T-helper 2 cell (primary cell): ENCODE results near the gene KANTR.

Experiments
- DNase-seq, 5 experiments: peaks; one replicate each; pipeline versions ENCODE4 v3.0.0 to v3.0.0-alpha.2; 2012 to 2022

The KANTR gene

DNA sequence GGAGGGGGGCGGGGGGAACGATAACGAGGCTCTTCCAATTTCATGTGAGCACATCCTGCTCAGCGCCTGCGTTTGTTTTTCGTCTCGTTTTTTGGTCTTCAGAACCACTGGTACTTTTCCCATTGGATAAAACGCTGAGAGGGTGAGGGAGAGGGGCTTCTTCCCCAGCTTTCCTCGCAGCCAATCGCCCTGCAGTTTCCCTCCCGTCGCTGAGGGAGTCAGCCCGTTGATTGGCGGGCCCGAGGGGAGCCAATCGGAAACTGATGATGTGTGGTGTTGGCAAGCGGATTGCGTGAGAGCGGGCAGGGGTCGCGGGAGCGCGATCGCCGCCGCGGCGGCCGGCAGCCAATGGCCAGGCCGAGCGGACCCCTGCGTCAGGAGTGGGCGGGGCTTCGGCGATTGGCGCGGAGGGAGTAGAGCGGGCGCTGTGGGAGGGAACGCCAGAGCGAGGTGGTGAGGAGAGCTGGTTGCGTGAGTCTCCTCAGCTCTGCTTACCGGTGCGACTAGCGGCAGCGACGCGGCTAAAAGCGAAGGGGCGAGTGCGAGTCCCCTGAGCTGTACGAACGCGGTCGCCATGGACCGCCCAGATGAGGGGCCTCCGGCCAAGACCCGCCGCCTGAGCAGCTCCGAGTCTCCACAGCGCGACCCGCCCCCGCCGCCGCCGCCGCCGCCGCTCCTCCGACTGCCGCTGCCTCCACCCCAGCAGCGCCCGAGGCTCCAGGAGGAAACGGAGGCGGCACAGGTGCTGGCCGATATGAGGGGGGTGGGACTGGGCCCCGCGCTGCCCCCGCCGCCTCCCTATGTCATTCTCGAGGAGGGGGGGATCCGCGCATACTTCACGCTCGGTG lies 11.8 kb upstream of the KANTR start, which contains the start of gene TSPYL2:
TSS of gene TSPYL2 (plus strand) at position 443 of the 848 bp plus-strand sequence. CDS start at position 575, 132 bp downstream.
- peak; percentile 83 to 98 (median 92) for DNase-seq

DNA sequence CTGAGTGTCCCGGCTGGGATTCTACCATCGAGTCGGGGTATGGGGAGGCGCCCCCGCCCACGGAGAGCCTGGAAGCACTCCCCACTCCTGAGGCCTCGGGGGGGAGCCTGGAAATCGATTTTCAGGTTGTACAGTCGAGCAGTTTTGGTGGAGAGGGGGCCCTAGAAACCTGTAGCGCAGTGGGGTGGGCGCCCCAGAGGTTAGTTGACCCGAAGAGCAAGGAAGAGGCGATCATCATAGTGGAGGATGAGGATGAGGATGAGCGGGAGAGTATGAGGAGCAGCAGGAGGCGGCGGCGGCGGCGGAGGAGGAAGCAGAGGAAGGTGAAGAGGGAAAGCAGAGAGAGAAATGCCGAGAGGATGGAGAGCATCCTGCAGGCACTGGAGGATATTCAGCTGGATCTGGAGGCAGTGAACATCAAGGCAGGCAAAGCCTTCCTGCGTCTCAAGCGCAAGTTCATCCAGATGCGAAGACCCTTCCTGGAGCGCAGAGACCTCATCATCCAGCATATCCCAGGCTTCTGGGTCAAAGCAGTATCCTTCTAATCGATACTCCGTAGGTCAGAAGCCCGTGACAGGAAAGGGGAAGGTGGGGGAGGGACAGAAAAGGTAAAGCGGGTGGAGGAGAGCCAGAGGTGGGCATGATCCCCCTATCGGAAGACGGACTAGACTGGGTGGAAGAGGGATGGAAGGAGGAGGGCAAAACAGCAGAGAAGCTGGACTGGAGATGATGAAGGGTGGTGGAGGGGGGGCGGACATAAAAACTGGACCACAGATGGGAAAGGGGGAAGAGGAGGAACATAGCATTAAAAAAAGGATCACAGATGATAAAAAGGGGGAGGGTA lies 10.9 kb upstream of the KANTR start:
- DNase-seq: no peak

DNA sequence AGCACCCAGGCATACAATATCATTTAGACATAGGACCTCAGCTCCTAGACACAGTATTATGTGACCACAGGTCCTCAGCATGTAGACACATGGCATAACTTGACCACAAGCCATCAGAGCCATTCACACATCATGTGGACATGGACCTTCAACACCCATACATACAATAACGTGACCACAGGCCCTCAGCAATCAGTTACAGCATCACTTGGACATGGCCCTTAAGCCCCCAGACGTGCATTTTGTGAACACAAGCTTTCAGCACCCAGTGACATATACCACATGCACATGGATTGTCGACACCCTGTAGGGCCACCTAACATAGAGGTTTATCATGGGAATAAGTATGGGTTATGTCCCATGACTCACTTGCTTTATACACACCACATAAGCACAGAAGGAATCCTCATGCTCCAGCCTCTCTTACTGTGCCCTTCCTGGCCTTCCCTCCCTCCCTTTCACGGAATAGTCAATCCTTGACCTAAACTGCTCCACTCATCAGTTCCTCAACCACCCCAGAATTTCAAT lies 9.8 kb upstream of the KANTR start:
- DNase-seq: no peak

DNA sequence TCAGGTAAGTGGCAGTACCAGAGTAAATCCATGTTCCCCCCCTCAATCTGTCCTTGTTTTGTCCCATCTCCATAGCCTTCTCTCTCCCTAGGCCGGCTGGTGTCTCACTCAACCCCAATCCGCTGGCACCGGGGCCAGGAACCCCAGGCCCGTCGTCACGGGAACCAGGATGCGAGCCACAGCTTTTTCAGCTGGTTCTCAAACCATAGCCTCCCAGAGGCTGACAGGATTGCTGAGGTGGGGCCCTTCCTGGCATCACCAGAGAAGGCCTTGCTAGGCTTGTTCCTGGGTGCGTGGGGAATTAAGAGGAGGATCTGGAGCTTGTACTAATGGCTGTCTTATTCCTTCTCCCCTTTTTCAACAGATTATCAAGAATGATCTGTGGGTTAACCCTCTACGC lies 9.1 kb upstream of the KANTR start:
- DNase-seq: no peak

DNA sequence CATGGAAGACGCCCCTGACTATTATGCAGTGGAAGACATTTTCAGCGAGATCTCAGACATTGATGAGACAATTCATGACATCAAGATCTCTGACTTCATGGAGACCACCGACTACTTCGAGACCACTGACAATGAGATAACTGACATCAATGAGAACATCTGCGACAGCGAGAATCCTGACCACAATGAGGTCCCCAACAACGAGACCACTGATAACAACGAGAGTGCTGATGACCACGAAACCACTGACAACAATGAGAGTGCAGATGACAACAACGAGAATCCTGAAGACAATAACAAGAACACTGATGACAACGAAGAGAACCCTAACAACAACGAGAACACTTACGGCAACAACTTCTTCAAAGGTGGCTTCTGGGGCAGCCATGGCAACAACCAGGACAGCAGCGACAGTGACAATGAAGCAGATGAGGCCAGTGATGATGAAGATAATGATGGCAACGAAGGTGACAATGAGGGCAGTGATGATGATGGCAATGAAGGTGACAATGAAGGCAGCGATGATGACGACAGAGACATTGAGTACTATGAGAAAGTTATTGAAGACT lies 8.2 kb upstream of the KANTR start:
- DNase-seq: peak in 2 of 5 experiments; percentile 55 to 57

DNA sequence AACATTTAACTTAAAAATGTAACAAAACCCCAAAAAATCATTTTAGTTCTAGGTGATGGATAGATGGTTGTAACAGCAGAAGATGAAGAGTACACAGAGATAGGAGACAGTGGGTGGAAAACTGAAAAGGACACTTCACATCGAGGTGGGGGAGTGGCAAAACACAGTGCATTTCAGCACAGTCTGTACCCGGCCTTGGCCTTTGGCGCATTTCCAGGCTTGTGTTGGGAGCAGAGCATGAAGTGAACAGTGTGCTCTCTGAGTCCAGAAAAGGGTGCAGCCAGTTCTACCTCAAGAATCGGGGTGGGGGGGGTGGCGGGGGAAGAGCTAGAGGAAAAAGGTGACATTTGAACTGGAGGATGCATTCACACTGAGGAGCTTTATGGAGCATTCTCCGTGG lies 7.5 kb upstream of the KANTR start:
- no peak for DNase-seq

DNA sequence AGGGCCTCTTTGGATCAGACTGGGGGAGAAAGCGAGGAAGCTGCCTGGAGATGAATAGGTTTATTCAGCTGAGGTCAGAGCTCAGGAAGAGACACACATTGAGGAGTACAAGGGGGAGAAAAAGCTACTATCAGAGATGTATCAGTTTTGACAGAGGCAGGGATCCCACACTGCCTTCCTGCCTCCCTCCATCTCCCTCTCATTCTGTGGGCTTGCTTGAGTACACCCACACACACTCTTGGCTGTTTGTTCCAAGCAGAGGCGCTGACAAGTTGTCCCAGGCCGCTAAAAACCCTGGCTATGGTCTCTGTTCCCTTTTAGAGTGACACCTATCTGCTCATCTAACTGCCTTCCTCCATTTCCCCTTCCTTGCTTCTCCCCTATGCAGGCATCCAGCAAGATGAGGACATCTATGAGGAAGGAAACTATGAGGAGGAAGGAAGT lies 6.5 kb upstream of the KANTR start:
- no peak for DNase-seq

DNA sequence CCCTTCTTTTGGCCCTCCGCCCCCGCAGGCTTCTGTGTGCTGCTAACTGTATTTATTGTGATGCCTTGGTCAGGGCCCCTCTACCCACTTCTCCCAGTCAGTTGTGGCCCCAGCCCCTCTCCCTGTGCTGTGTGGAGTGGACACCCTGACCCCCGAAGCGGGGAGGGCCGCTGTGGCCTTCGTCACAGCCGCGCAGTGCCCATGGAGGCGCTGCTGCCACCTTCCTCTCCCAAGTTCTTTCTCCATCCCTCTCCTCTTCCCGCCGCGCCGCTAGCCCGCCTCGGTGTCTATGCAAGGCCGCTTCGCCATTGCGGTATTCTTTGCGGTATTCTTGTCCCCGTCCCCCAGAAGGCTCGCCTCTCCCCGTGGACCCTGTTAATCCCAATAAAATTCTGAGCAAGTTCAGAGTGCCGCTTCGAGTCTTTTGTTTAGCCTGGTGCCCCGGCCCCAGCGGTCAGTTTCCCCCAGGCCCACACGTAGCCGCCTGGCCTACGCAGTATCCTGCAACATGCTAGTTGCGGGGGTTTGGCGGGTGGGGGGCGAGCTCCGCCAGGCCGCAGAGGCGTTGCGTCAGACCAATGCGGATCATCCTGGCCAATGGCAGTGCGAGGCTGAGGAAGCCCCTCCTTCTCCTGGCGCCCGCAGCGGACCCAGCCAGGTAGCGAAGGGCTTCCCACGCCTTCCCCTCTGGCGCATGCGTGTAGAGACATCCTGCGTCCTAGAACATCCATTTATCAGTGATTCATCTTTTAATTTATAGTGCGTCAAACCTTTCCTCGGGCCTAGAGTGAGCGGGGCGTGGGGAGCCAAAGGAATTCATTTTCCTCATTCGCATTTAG lies 5.6 kb upstream of the KANTR start:
- DNase-seq: peak; percentile 62 to 86 (median 83)

DNA sequence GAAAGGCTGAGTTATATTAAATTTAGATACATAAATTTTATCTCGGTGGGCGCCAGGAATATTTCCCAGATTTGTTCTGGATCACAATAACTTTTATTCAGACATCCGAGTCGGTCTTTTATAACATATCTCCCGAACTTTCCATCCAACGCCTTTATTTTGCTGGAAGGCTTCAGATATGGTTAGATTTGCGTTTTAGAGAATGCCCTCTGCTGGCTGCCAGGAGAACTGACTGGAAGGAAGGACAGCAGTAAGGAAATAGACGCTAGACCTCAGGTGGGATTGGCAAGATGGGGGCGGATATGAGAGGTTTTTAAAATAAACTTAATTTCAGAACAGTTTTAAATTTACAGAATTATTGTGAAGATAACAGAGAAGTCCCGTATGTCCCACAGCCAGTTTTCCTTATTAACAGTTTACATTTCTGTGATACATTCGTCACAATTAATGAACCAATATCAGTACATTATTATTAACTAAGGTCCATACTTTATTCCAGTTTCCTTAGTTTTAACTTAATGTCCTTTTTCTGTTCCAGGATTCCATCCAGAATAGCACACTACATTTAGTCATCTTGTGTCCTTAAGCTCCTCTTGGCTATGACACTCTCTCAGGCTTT lies 4.6 kb upstream of the KANTR start:
- DNase-seq: peak in 2 of 5 experiments; percentile 35 to 61

DNA sequence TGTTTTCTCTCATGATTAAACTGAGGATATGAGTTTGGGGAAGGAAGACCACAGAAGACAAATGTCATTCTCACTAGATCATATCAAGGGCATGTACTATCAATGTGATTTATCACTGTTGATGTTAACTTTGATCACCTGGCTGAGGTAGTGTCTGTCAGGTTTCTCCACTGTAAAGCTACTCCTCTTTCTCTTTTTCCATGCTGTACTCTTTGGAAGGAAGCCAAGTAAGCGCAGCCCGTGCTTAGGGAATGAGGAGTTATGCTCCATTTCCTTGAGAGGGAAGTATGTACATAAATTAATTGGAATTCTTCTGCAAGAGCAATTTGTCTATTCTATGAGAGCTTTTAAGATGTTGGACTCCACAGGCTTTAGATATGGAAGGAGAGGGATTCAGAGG lies 4.0 kb upstream of the KANTR start:
- DNase-seq: no peak

DNA sequence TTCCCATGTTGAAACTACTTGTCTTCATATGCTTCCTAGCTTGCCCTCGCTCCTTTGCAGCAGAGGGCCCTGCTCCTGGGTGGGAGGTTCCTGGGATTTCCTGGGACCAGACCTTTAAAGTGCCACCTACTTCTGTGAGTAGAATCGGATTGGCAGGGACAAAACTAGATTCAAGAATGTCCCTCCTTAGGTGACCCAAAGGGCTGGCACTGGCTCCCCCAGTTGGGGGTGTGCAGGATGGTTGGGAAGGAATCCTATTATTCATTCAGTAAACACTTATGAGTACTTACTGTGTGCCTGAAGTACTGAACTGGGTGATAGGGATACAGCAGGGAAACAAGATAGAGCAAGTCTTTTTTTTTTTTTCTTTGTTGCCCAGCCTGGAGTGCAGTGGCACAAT lies 2.6 kb upstream of the KANTR start:
- no peak for DNase-seq

DNA sequence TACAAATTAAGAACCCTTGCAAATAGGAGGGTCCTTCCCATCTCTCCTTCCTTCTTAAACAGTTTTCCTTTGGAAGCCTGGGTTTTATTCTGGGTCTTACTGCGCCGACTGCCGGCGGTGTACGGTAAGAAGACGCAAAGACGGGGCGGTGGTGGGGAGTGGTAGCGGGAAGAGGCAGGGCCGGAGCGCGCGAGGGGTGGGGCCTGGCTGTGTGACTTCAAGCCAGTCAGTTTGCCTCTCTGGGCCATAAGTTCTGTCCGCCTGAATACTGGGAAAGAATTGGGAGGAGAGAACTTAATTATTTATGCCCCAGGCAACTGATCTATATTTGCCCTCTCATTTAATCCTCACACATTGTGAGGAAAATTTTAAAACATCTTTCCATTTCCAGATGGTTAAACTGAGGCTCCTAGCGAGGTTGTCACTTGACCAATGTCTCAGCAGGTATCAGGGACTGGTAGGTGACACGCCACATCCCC lies 726 bp upstream of the KANTR start:
- DNase-seq: peak; percentile 60 to 83 (median 63)

DNA sequence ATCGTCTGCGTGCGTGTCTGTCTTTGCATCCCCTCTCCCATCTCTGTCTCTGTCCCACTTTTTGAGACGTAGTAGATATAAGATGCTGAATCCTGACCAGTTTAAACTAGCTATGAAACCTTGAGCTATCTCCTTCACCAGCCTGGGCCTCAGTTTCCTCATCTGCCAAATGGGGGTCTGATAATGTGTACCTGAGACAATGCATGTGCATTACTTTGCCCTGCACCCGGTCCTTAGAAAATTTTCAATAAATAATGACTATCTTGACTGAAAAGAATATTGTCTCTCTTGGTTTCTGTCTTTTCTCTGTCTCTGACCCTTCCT lies 602 bp downstream of the KANTR start:
- no peak for DNase-seq

DNA sequence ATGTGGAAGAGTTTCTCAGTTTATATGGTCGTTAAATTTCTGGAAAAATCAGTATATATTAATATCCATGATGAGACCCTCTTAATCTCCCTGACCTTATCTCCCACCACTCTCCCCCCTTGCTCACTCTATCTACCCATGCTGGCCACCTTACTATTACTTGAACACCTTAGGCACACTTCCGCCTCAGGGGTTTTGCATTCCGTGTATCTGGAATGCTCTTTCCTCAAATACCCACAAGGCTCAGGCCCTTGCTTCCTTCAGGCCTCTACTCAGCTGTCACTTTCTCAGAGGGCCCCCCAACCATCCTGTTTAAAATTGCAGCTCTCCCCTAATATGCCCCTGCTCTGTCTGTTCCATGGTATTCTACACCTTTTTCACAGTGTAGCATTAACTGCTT lies 1.9 kb downstream of the KANTR start:
- DNase-seq: no peak

DNA sequence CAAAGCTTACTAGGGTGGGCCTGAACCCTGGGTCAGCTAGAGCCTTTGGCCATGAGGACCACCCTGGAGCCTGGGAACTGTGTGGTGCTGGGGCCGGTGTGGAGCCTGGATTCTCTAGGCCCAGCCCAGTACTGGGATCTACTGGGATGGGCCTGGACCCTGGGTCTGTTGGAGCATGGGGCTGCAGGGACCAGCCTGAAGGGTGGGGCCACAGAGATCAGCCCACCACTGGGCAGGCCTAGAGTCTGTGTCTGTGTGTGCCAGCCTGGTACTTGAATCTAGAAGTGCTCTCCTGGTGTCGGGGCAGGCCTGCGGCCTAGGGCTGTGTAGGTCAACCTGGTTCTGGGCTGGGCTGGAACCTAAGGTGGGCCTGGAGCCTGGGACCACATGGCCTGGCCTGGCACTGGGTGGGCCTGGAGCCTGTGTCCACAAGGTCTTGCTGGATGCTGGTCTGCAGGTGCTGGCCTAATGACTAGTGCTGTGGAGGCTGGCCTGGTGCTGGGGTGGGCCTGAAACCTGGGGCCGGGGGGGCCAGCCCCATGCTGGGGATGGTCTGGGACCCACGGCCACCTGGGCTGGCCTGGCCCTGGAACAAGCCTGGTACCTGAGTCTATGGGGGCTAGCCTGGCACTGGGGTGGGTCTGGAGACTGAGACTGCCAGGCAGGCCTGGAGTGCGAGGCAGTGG lies 21.1 kb downstream of the KANTR start:
- no peak for DNase-seq

DNA sequence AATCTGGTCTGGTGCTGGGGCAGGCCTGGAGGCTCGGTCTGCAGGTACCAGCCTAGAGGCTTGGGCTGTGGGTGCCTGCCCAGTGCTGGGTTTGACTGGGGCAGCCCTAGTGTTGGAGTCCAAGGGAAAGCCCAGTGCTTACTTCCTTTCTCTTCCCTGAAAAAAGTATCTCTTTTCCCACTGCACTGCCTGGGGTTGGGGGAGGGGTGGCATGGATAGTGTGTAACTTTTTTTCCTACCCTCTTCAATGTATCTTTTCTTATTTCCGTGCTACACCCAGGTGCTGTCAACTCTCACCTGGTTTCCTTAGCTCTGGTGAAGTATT lies 21.6 kb downstream of the KANTR start:
- DNase-seq: no peak

DNA sequence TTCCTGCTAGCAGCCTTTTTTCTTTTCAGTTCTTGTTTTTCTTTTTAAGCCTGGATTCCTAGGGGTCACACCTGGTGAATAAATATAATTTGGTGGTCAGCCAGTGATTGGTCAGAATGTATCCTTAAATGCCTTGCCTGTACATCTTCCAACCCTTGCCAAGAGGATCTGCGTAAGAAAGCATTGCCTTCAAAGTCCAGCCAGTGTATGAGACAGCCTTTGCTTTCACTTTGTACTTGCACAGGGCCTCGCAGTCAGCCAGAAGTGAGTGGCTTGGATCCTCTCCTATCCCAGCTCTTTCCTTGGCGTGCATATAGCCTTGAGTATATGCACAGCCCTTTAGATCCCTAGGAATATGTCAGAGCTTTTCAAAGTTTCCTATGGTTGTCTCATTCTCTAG lies 22.2 kb downstream of the KANTR start:
- DNase-seq: no peak

DNA sequence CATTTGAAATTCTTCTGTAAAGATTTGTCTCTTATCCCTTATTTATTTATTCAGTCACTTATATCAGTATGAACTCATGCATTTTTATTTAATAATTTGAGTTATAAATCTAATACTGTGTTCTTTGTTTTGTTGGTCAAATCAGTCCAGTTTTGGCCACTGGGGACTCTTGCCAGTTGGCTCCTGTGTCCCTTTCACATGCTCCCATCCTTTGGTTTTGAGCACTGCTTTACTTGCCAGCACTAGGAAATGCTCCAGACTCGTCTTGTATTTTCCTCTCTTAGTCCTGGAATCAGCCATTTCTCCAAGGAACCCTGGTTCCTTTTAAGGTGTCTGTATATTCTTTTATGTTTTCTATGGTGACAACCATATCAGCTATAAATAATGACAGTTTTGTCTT lies 28.1 kb downstream of the KANTR start:
- DNase-seq: no peak

DNA sequence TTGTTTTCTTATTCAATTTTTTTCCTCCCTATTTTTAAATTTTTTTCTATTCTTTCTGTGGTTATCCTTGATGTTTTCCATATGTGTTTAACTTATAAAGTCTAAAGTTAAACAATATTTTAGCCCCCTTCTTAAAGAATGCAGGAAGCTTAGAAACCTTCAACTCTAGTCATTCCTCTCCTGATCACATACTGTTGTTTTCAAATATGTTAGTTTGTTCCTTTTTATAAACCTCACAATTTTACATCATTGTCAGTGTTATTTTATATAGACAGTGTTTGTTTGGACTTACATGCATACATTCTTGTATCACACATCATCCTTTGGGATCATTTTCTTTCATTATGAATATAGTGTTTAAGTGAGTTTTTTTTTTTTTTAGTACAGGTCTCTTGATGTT lies 31.6 kb downstream of the KANTR start:
- DNase-seq: no peak

DNA sequence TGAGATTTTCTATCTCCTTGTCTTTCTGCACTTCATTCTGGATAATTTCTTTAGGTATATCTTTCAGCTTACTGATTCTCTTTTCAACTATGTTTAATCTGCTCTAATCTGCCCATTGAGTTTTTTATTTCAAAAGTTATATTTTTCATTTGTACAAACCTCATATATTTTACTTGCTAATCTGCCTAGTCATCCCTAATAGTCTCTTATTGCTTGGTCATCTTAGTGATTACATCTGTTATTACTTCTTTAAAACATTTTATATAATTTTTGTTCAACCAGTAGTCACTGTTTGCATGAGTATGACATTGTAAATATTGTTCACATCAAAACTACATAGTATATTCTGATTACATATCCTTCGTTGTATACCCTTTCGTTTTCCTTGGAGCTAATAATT lies 32.4 kb downstream of the KANTR start:
- no peak for DNase-seq

DNA sequence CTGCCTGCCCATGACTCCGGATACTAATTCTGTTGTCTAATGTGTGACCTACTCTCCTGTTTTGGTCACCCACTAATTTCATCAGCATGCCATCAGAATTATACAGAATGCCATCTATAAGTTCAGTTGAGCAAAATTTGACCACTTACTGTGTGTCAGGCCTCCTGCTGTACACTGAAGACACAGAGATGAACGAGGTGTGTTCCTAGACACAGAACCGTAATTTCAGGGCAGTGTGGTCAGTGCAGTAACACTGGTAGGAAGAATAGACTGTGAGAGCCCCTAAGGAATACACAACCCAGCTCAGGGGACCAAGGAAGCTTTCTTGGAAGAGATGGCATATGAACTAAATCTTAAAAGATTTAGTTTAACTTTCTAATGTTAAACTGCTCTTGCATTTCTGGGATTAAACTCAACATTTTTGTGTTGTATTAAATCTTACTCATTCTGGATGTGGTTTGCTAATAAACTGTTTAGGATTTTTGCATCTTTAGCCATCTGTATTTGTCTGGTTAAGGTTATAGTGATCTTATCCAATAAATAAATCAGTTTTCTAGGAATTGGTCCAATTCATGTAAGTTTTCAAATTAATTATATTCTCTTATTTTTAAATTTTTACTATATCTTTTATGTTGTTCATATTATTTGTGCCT lies 34.3 kb downstream of the KANTR start:
- no peak for DNase-seq
